ENCODE results near the gene CPNE6. TPM values are rescaled to one million over a fixed set of nuclear protein-coding genes. Genes with fewer than 3 reads are reported as not detected.

CPNE6 gene
- total and polyA plus RNA-seq, 2 of the 8 experiments (the other 6 are each of a cell fraction or from before 2014, with no cell fraction given): 0.05 TPM; not detected in 1

GRCh38 chr14:24122416-24122815 is 51.1 kb downstream of the CPNE6 start:
- Histone ChIP-seq H2BK20ac (ENCODE audit: low read length) (no peak overlapping the region), H3K23ac (ENCODE audit: insufficient read length) (no peak overlapping the region), H3K4me1 (replicated peaks in 1 of 4; ENCODE audit: control insufficient read depth in 3 of 4, insufficient read depth in 4 of 4, low read length in 3 of 4) (no peaks in the 10 kb centered on the region), H4K20me1 (replicated peaks in 1 of 2; ENCODE audit: control insufficient read depth in 1 of 2, insufficient read depth in 2 of 2, low read length in 2 of 2) (peaks cover 0 to 3% of the 10 kb centered on the region in 2 experiments), H3K4me2 (ENCODE audit: insufficient read depth in 1 of 2, low read depth in 2 of 2, low read length in 2 of 2) (no peak overlapping the region), H3K36me3 (ENCODE audit: control insufficient read depth in 2 of 4, insufficient read depth in 4 of 4, low read length in 3 of 4) (peaks cover 14 to 39% (median 32%) of the 10 kb centered on the region in 4 experiments), H2BK12ac (ENCODE audit: low read depth, low read length) (no peak overlapping the region), H3K27me3 (replicated peaks in 1 of 4; ENCODE audit: control insufficient read depth in 3 of 4, extremely low read depth in 1 of 4, insufficient read depth in 3 of 4, low read length in 3 of 4) (no peaks in the 10 kb centered on the region), H4K8ac (ENCODE audit: extremely low read depth, insufficient read depth, low read length) (no peak overlapping the region), H3K79me2 (ENCODE audit: control insufficient read depth in 1 of 2, insufficient read depth in 2 of 2, low read length in 2 of 2) (no peaks in the 10 kb centered on the region), H3K9ac (replicated peaks in 1 of 4; ENCODE audit: extremely low read depth in 1 of 4, low read depth in 3 of 4, low read length in 3 of 4) (no peak overlapping the region), H3K9me3 (ENCODE audit: insufficient read depth in 2 of 2, low read depth in 1 of 2, low read length in 1 of 2) (no peaks in the 10 kb centered on the region), H3K23me2 (ENCODE audit: low read depth, low read length) (no peaks in the 10 kb centered on the region), H2AFZ (ENCODE audit: low read length) (no peak overlapping the region), H2BK15ac (ENCODE audit: low read length) (no peak overlapping the region), H3K56ac (replicated peaks; ENCODE audit: insufficient read length, low read depth, low read length) (no peak overlapping the region), H3K4me3 (ENCODE audit: extremely low read depth in 1 of 4, insufficient read depth in 2 of 4, low read depth in 3 of 4, low read length in 4 of 4) (no peak overlapping the region), H2AK5ac (ENCODE audit: low read depth, low read length) (no peak overlapping the region), H3K14ac (ENCODE audit: insufficient read length) (no peak overlapping the region), H3K4ac (replicated peaks; ENCODE audit: insufficient read length, low read depth, low read length) (no peak overlapping the region), H2BK5ac (ENCODE audit: low read depth, low read length) (no peak overlapping the region), H3K79me1 (ENCODE audit: low read depth, low read length) (no peaks in the 10 kb centered on the region), H4K5ac (ENCODE audit: insufficient read length, low read depth, low read length) (no peak overlapping the region), H3K18ac (ENCODE audit: extremely low read depth, low read length) (no peak overlapping the region), H4K91ac (replicated peaks; ENCODE audit: insufficient read length, low read length) (no peak overlapping the region), H2BK120ac (replicated peaks; ENCODE audit: low read depth, low read length) (no peak overlapping the region), H3K27ac (ENCODE audit: low read depth, low read length) (no peak overlapping the region)
- 94% methylated on average over 3 of the region's 4 CpGs; no CpG with 5 or more reads in 1 of the 2 experiments for WGBS, 2 experiments (ENCODE audit: extremely low coverage in 1 of 2, insufficient coverage in 1 of 2, insufficient read length in 1 of 2, insufficient replicate concordance in 2 of 2, low coverage in 1 of 2, low lambda C conversion rate in 2 of 2, missing lambda C conversion rate in 1 of 2)
- POLR2A ChIA-PET (ENCODE audit: partially characterized antibody): interaction anchor here (0.8 to 11.1 kb wide), 8 partner anchors 6 to 84 kb away, joined by 3 to 96 read pairs (median 6); partner anchors contain the start of genes DCAF11, FITM1 and NRL
- TF ChIP-seq MAX (IDR thresholded peaks at IDR 0.05) (no peak), MAFK (IDR thresholded peaks at IDR 0.05; ENCODE audit: low read depth, low read length) (no peak), GABPA (IDR thresholded peaks at IDR 0.05; ENCODE audit: borderline replicate concordance, insufficient read depth, low read length) (no peak), ATF2 (IDR thresholded peaks at IDR 0.05; ENCODE audit: low read length) (no peak), HDAC6 (IDR thresholded peaks at IDR 0.05; ENCODE audit: low read depth, low read length) (no peak), KDM1A (IDR thresholded peaks at IDR 0.05; ENCODE audit: borderline replicate concordance, low read length) (no peak), USF2 (IDR thresholded peaks at IDR 0.05; ENCODE audit: low read length) (no peak), SUZ12 (IDR thresholded peaks at IDR 0.05; ENCODE audit: low read length) (no peak), CHD2 (IDR thresholded peaks at IDR 0.05; ENCODE audit: low read length) (no peak), ASH2L (IDR thresholded peaks at IDR 0.05; ENCODE audit: low read length) (no peak), SP4 (IDR thresholded peaks at IDR 0.05; ENCODE audit: low read length) (no peak), YY1 (IDR thresholded peaks at IDR 0.05; ENCODE audit: low read depth, low read length) (no peak)
- DNase-seq (ENCODE audit: low read depth in 1 of 2, low spot score in 2 of 2): no peak
- CTCF ChIA-PET (ENCODE audit: partially characterized antibody): interaction anchor here (0.8 to 1.6 kb wide), 2 partner anchors 15 to 32 kb away, joined by 3 to 4 read pairs; no protein-coding TSS in a partner anchor
- no peak for FAIRE-seq

All from H1 (cell line).